ENCODE results near the gene C2orf76.

Gene C2orf76

DNA sequence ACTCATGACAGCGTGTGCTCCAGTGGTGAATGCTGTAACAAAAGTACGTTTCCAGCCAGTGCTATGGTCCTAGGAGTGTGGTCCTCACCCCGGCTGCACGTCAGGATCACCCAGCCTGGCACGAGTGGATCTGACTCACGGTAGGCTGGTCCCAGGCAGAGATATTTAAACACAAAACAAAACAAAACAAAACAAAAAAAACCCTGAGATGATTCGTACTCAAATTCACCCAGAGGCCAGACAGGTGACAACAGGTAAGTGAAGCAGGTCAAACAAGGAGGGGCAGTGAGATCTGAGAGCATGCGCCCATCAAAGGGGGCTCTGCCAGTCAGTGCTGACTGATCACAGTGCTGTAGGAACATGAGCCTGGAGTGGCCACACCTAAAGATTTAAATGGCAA is 43.2 kb downstream of the C2orf76 start:
- no peak for DNase-seq (ENCODE audit: low read depth)
- no peak overlapping the region for H3K4me3 ChIP-seq (ENCODE audit: low read length)
- TF ChIP-seq, protein P1, sequence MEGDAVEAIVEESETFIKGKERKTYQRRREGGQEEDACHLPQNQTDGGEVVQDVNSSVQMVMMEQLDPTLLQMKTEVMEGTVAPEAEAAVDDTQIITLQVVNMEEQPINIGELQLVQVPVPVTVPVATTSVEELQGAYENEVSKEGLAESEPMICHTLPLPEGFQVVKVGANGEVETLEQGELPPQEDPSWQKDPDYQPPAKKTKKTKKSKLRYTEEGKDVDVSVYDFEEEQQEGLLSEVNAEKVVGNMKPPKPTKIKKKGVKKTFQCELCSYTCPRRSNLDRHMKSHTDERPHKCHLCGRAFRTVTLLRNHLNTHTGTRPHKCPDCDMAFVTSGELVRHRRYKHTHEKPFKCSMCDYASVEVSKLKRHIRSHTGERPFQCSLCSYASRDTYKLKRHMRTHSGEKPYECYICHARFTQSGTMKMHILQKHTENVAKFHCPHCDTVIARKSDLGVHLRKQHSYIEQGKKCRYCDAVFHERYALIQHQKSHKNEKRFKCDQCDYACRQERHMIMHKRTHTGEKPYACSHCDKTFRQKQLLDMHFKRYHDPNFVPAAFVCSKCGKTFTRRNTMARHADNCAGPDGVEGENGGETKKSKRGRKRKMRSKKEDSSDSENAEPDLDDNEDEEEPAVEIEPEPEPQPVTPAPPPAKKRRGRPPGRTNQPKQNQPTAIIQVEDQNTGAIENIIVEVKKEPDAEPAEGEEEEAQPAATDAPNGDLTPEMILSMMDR (conservative IDR thresholded peaks at IDR 0.05; ENCODE audit: low read length), result no peak

DNA sequence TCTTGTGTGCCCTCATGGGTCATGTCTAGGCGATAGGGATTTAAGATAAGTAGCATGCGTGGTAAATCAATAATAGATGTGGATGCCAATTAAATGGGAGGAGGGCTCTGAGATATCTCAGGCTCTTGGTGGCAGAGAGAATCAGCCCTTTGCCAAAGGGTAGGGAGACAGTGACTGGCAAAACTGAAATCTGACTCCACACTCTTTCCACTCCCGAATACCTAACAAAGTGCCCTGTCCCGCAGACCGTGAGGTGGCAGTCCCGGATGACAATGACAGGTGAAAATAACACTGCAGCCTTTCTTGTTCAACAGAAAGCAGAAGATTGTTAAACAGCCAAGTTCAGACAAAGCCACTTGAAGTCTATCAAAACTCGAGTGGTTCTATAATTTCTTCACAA is 47.0 kb downstream of the C2orf76 start:
- TF ChIP-seq, protein P1 (conservative IDR thresholded peaks at IDR 0.05; ENCODE audit: low read length), result no peak
- H3K4me3 ChIP-seq (ENCODE audit: low read length), result no peak overlapping the region
- DNase-seq (ENCODE audit: low read depth), result no peak

DNA sequence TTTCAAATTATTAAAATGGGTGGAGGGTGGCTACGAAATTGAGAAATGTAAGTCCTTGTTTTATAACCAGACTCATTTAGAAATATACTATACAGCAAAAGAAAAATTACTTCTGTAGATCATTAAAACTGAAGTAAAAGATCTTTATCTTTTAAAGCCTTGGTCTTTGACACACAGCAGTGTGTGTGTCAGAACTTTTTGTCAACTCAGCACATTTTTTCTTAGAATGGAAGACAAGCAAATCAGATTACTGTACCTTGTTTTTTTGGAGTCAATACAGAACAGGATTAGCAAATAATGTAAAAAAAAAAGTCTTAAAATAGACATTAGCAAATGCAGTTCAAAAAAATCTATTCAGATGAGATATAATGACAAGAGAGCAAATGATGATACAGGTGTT is 49.1 kb downstream of the C2orf76 start:
- DNase-seq (ENCODE audit: low read depth), result no peak
- TF ChIP-seq, protein P1 (conservative IDR thresholded peaks at IDR 0.05; ENCODE audit: low read length), result no peak
- H3K4me3 ChIP-seq (ENCODE audit: low read length), result no peak overlapping the region

DNA sequence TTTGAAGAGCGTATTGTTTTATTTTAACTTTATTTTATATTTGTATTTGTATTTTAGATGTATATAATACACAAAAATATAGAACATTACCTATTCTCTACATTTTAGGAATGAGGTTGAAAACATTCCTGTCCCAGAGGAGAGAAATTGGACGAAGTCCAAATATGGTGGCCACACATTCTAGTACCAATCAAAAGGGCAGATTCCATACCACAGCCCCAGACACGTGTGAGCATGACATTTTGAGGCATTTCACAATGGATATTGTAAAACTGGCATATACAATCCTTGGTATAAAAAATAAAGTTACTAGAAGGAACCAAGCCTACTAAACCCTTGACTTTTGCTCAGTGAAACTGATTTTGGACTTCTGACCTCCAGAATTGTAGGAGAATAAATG is 50.6 kb downstream of the C2orf76 start:
- H3K4me3 ChIP-seq (ENCODE audit: low read length), result no peak overlapping the region
- TF ChIP-seq, protein P1 (conservative IDR thresholded peaks at IDR 0.05; ENCODE audit: low read length), result no peak
- no peak for DNase-seq (ENCODE audit: low read depth)

DNA sequence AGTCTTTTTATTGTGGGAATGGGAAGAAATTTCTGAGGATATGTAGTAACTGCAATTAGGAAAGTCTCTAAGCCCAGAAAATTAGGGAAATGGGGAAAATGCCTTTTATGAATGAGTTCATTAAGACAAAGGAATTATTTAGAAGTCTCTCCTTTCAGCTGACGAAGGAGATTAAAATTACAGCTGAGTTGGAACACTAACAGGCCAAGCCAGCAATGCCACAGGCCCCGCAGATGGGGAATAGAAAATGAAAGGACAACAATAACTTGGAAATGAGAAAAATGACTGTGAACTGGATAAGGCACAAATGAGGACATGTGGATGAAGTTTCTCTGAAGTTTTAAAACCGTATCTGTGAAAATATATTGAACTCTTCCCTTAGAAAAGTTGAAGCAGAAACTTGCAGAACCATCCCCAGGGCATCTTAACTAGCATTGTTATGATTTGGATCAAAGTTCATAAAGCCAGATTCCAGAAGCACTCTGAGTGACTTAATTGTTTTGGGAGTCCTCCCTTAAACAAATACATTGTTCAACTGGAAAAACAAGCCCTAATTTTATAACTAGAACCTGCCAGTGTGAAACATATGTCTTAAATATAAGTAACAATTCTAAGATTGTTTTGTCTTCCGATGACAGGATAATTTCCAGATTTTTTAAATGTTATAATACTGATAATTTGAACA is 51.3 kb downstream of the C2orf76 start:
- DNase-seq (ENCODE audit: low read depth), result peak; percentile 13
- TF ChIP-seq, protein P1 (conservative IDR thresholded peaks at IDR 0.05; ENCODE audit: low read length), result no peak
- H3K4me3 ChIP-seq (ENCODE audit: low read length), result no peak overlapping the region

DNA sequence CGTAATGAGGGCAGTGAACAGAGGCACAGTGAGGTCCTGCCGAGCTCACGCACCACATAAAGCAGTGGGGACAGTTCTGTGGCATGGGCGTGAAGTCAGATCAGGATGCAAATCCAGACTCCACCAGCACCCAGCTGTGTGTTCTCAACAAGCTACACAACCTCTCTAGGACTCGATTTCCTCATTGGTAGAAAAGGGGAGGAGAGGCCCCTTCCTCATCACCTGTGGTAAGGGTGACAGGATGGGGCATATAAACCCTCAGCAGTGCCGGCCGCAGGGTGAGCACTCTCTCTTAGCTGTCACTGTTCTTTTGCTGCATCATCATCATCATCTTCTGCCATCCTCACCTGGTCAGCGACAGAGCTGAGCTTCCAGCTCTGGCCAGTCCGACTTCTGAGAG is 54.8 kb downstream of the C2orf76 start:
- no peak for DNase-seq (ENCODE audit: low read depth)
- no peak overlapping the region for H3K4me3 ChIP-seq (ENCODE audit: low read length)
- TF ChIP-seq, protein P1 (conservative IDR thresholded peaks at IDR 0.05; ENCODE audit: low read length), result no peak

DNA sequence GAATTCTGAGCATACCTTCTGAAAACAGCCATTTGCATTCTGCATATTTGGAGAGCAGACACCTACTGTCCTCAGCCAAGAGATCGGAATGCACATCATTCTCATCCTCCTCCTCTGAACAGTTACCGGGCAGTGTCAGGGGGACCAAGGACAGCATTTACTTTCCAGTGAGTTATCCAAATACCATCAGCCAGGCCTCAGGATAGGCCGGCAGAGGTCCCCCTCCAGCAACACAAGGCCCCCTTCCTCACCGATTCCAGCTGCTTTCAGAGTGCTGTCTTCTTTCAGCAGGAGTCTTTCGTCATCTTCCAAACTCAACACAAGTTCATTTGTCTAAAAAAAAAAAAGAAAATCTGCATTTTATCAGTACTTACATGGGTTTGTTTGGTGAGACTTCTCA is 55.3 kb downstream of the C2orf76 start:
- no peak overlapping the region for H3K4me3 ChIP-seq (ENCODE audit: low read length)
- TF ChIP-seq, protein P1 (conservative IDR thresholded peaks at IDR 0.05; ENCODE audit: low read length), result no peak
- no peak for DNase-seq (ENCODE audit: low read depth)

All from AG10803 (cell line).